Neuronal stem cell (in vitro differentiated cells): ENCODE measurements around the gene CDS1.

ENCODE experiments used
- DNase-seq: peaks from one replicate; pipeline ENCODE4 v3.0.0-alpha.2; 2013; ENCODE audit warnings: low spot score
- H2AFZ ChIP-seq: one replicate; pipeline ENCODE4 v1.6.1; 2013; ENCODE audit warnings: mild to moderate bottlenecking, low read length, inconsistent platforms
- H2AK5ac ChIP-seq: 2 replicates; pipeline ENCODE4 v1.6.1; 2013; ENCODE audit warnings: low read depth, mild to moderate bottlenecking, inconsistent platforms, low read length, moderate library complexity, mixed read lengths
- H2BK120ac ChIP-seq: 2 replicates; pipeline ENCODE4 v1.6.1; 2013; ENCODE audit warnings: low read depth, mild to moderate bottlenecking, inconsistent platforms, low read length, moderate library complexity, mixed read lengths
- H2BK12ac ChIP-seq: one replicate; pipeline ENCODE4 v1.6.1; 2013; ENCODE audit warnings: low read length, inconsistent platforms
- H2BK15ac ChIP-seq: 2 replicates; pipeline ENCODE4 v1.6.1; 2013; ENCODE audit warnings: mild to moderate bottlenecking, low read length, inconsistent platforms, mixed read lengths
- H2BK5ac ChIP-seq: one replicate; pipeline ENCODE4 v1.6.1; 2013; ENCODE audit warnings: inconsistent platforms, mild to moderate bottlenecking, low read length, moderate library complexity
- H3K14ac ChIP-seq: one replicate; pipeline ENCODE4 v1.6.1; 2013; ENCODE audit warnings: low read length, inconsistent platforms
- H3K18ac ChIP-seq: 2 replicates; pipeline ENCODE4 v1.6.1; 2013; ENCODE audit warnings: low read length, inconsistent platforms
- H3K23ac ChIP-seq: 2 replicates; pipeline ENCODE4 v1.6.1; 2013; ENCODE audit warnings: low read depth, mild to moderate bottlenecking, mixed read lengths, low read length, inconsistent platforms; ENCODE audit not compliant: poor library complexity
- H3K27ac ChIP-seq: replicated peaks from 3 replicates; pipeline ENCODE4 v1.5.1; 2013; ENCODE audit warnings: low read length, inconsistent platforms
- H3K27me3 ChIP-seq, 3 experiments: 2 replicates each; pipeline ENCODE4 v1.6.1; 2013; ENCODE audit warnings: low read length in 3 of 3, mild to moderate bottlenecking in 2 of 3, inconsistent platforms in 1 of 3, low read depth in 1 of 3, mixed read lengths in 1 of 3, moderate library complexity in 1 of 3; ENCODE audit not compliant: control insufficient read depth in 3 of 3, insufficient read depth in 3 of 3
- H3K36me3 ChIP-seq, 2 donors: replicated peaks in 1 of 2; 2 replicates each; pipeline ENCODE4 v1.6.1; 2013; ENCODE audit warnings: low read length in 2 of 2; ENCODE audit not compliant: control insufficient read depth in 2 of 2, insufficient read depth in 2 of 2
- H3K4ac ChIP-seq: 2 replicates; pipeline ENCODE4 v1.6.1; 2013; ENCODE audit warnings: inconsistent platforms, mild to moderate bottlenecking, low read length, moderate library complexity
- H3K4me1 ChIP-seq, 2 donors: 1 replicate in 1 of 2; 2 replicates in 1 of 2; pipeline ENCODE4 v1.6.1; 2013; ENCODE audit warnings: low read length in 2 of 2, low read depth in 1 of 2; ENCODE audit not compliant: control insufficient read depth in 2 of 2, insufficient read depth in 1 of 2
- H3K4me2 ChIP-seq: one replicate; pipeline ENCODE4 v1.6.1; 2013; ENCODE audit warnings: mild to moderate bottlenecking, low read length, inconsistent platforms; ENCODE audit not compliant: insufficient read depth, poor library complexity, severe bottlenecking
- H3K4me3 ChIP-seq, 2 donors: 2 replicates each; pipeline ENCODE4 v1.5.1; 2013; ENCODE audit warnings: low read length in 2 of 2, mild to moderate bottlenecking in 2 of 2, inconsistent platforms in 1 of 2, moderate library complexity in 1 of 2
- H3K79me1 ChIP-seq: one replicate; pipeline ENCODE4 v1.6.1; 2013; ENCODE audit warnings: low read depth, mild to moderate bottlenecking, inconsistent platforms, low read length, moderate library complexity
- H3K9ac ChIP-seq: one replicate; pipeline ENCODE4 v1.6.1; 2013; ENCODE audit warnings: mild to moderate bottlenecking, low read depth, low read length, inconsistent platforms; ENCODE audit not compliant: poor library complexity
- H3K9me3 ChIP-seq, 2 donors: replicated peaks in 1 of 2; 2 replicates each; pipeline versions ENCODE3 to v1.6.1; 2013; ENCODE audit warnings: low read length in 2 of 2, mild to moderate bottlenecking in 2 of 2, inconsistent platforms in 1 of 2, low read depth in 1 of 2, mixed read lengths in 1 of 2, moderate library complexity in 1 of 2; ENCODE audit not compliant: control insufficient read depth in 2 of 2, insufficient read depth in 1 of 2
- H4K8ac ChIP-seq: one replicate; pipeline ENCODE4 v1.6.1; 2013; ENCODE audit warnings: low read depth, mild to moderate bottlenecking, inconsistent platforms, low read length, moderate library complexity
- H4K91ac ChIP-seq: one replicate; pipeline ENCODE4 v1.6.1; 2013; ENCODE audit warnings: low read length, low read depth, mild to moderate bottlenecking, inconsistent platforms; ENCODE audit not compliant: poor library complexity
- WGBS, 2 donors: extraction: QIAGEN DNeasy Blood & Tissue Kit; methylation state at CpG; one replicate each; pipeline ENCODE4 v1.1.7; 2013; ENCODE audit warnings: missing lambda C conversion rate in 2 of 2, mixed read lengths in 1 of 2; ENCODE audit not compliant: insufficient read length in 2 of 2, insufficient replicate concordance in 1 of 2; ENCODE audit errors: extremely low coverage in 2 of 2; 5-methylcytosine and 5-hydroxymethylcytosine counted together

CDS1 gene

DNA sequence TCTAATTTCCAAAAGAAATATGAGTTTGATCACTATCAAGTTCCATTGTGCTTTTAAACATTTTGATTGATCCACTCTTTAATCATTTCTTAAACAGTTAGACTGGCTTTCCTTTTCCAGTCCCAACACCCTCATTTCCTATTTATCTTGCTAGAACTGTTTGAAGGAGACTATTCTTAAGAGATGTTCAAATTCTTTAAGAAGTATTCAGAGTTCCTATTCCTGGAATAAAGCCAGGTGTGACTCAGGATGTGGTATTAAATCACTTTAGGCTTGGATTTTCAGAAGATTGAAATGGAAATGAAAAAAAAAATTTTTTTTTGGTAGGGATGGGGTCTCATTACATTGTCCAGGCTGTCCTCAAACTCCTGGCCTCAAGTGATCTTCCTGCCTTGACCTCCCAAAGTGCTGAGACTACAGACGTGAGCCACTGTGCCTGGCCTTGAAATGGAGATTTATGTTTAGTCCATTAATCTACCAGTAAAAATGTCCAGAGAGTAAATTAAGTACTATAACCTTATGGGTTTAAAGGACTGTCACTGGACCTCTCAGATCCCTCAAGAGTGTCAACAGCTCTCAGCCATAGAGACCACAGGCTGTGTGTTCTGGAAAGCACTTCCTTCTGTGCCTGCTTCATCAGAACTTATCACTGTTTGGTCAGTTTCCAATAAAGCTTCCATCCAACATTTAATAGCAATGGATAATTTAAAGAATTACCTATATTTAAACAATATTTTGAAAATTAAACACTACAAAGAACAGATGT is 90.7 kb downstream of the CDS1 start:
- Histone ChIP-seq H3K79me1 (no peaks in the 10 kb centered on the region), H2AFZ (no peak overlapping the region), H3K9ac (no peak overlapping the region), H2BK12ac (no peak overlapping the region), H2AK5ac (no peak overlapping the region), H3K4me3 (no peak overlapping the region), H3K27ac (no peak overlapping the region), H3K4ac (no peak overlapping the region), H4K91ac (no peak overlapping the region), H3K9me3 (no peaks in the 10 kb centered on the region), H2BK5ac (no peak overlapping the region), H3K4me1 (peaks cover 0 to 2% of the 10 kb centered on the region in 2 donors), H3K23ac (no peak overlapping the region), H4K8ac (no peak overlapping the region), H3K18ac (no peak overlapping the region), H3K14ac (no peak overlapping the region), H3K4me2 (no peak overlapping the region), H3K27me3 (no peaks in the 10 kb centered on the region), H3K36me3 (peaks cover 7 to 95% of the 10 kb centered on the region in 2 donors), H2BK120ac (no peak overlapping the region), H2BK15ac (no peak overlapping the region)
- no peak for DNase-seq
- WGBS, 2 donors, result no CpG with 5 or more reads among the region's 1 CpG

DNA sequence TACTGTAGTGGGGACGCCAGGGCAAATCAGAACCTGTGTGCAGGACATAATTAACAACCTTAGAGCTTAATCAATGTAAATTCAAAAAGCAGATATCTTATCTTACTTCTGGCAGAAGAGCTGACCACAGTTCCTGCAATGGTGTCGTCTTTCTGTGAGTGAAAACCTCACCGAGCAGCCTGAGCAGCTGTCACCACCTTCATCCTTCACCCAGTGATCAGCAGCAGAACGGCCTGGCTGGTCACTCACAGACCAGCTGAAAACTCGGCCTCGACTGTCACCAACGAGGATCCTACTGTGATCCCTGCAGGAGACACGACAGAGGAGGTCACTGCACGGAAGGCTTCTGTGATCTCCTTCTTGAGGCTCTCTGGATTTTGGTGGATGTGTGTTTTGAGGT is 94.2 kb downstream of the CDS1 start:
- H2BK5ac ChIP-seq, result no peak overlapping the region
- no peak overlapping the region for H3K18ac ChIP-seq
- no peak overlapping the region for H4K8ac ChIP-seq
- H2AFZ ChIP-seq, result no peak overlapping the region
- no peak overlapping the region for H2AK5ac ChIP-seq
- H3K23ac ChIP-seq, result no peak overlapping the region
- no peak overlapping the region for H2BK12ac ChIP-seq
- H4K91ac ChIP-seq, result no peak overlapping the region
- no peak overlapping the region for H3K4me3 ChIP-seq
- no peak overlapping the region for H3K4me2 ChIP-seq
- no peak overlapping the region for H3K9ac ChIP-seq
- H3K14ac ChIP-seq, result no peak overlapping the region
- H3K27ac ChIP-seq, result no peak overlapping the region
- peaks cover 12 to 94% of the 10 kb centered on the region in 2 donors for H3K36me3 ChIP-seq
- no peak overlapping the region for H2BK120ac ChIP-seq
- H3K4ac ChIP-seq, result no peak overlapping the region
- H3K79me1 ChIP-seq, result peaks cover 2% of the 10 kb centered on the region
- no peaks in the 10 kb centered on the region for H3K27me3 ChIP-seq
- no peak for DNase-seq
- H3K9me3 ChIP-seq, result no peaks in the 10 kb centered on the region
- peaks cover 3 to 12% of the 10 kb centered on the region in 2 donors for H3K4me1 ChIP-seq
- WGBS, 2 donors, result no CpG with 5 or more reads among the region's 9 CpGs
- H2BK15ac ChIP-seq, result no peak overlapping the region

- H3K9me3 ChIP-seq, result no peaks in the 10 kb centered on the region
- no peak overlapping the region for H2AFZ ChIP-seq
- H2AK5ac ChIP-seq, result no peak overlapping the region
- no peak overlapping the region for H2BK15ac ChIP-seq
- no peak overlapping the region for H2BK120ac ChIP-seq
- DNase-seq, result no peak
- H3K27ac ChIP-seq, result no peak overlapping the region
- no peaks in the 10 kb centered on the region for H3K27me3 ChIP-seq
- no peak overlapping the region for H3K14ac ChIP-seq
- H2BK12ac ChIP-seq, result no peak overlapping the region
- no peak overlapping the region for H3K9ac ChIP-seq
- H3K4me1 ChIP-seq, result peaks cover 3 to 19% of the 10 kb centered on the region in 2 donors
- no peak overlapping the region for H3K18ac ChIP-seq
- no peak overlapping the region for H3K23ac ChIP-seq
- no peak overlapping the region for H3K4me2 ChIP-seq
- H2BK5ac ChIP-seq, result no peak overlapping the region
- no peak overlapping the region for H3K4me3 ChIP-seq
- no peak overlapping the region for H4K91ac ChIP-seq
- no CpG with 5 or more reads among the region's 5 CpGs for WGBS, 2 donors
- peaks cover 12 to 94% of the 10 kb centered on the region in 2 donors for H3K36me3 ChIP-seq
- H4K8ac ChIP-seq, result no peak overlapping the region
- peaks cover 2% of the 10 kb centered on the region for H3K79me1 ChIP-seq
- H3K4ac ChIP-seq, result no peak overlapping the region
Measured at GRCh38 chr4:84677995-84678394, 95.1 kb downstream of the CDS1 start.

- no peak overlapping the region for H3K14ac ChIP-seq
- H2BK15ac ChIP-seq, result no peak overlapping the region
- H4K91ac ChIP-seq, result no peak overlapping the region
- no peak overlapping the region for H2BK5ac ChIP-seq
- no CpG with 5 or more reads among the region's 14 CpGs for WGBS, 2 donors
- H3K36me3 ChIP-seq, result peaks cover 17 to 94% of the 10 kb centered on the region in 2 donors
- H3K18ac ChIP-seq, result no peak overlapping the region
- peaks cover 2% of the 10 kb centered on the region for H3K79me1 ChIP-seq
- no peak for DNase-seq
- H3K4me1 ChIP-seq, result peaks cover 3 to 24% of the 10 kb centered on the region in 2 donors
- H2BK120ac ChIP-seq, result no peak overlapping the region
- H3K9me3 ChIP-seq, result no peaks in the 10 kb centered on the region
- no peak overlapping the region for H3K4ac ChIP-seq
- H3K4me3 ChIP-seq, result no peak overlapping the region
- no peak overlapping the region for H2BK12ac ChIP-seq
- H3K4me2 ChIP-seq, result no peak overlapping the region
- no peak overlapping the region for H4K8ac ChIP-seq
- H2AK5ac ChIP-seq, result no peak overlapping the region
- H3K23ac ChIP-seq, result no peak overlapping the region
- no peak overlapping the region for H2AFZ ChIP-seq
- no peaks in the 10 kb centered on the region for H3K27me3 ChIP-seq
- H3K27ac ChIP-seq, result no peak overlapping the region
- no peak overlapping the region for H3K9ac ChIP-seq
Measured at GRCh38 chr4:84678976-84679744, 96.2 kb downstream of the CDS1 start.
